GM23338 (cell line): Measurements from ENCODE around the gene CHTF8. TPM values are rescaled to one million over a fixed set of nuclear protein-coding genes. Genes with fewer than 3 reads are reported as not detected.

Source experiments
- ATAC-seq: fragments of 200-7000 bp; cut with Tn5 transposase; 3 replicates; pipeline ENCODE4 v1.9.1; 2020
- DNase-seq: peaks from one replicate; pipeline ENCODE4 v3.0.0-alpha.2; 2015; ENCODE audit warnings: low spot score
- H2AFZ ChIP-seq: fragments of 200-600 bp; sonication (generic); 2 replicates; pipeline ENCODE4 v1.8.0; 2016; ENCODE audit warnings: antibody characterized with exemption, mild to moderate bottlenecking, moderate library complexity
- H3F3A ChIP-seq: fragments of 200-600 bp; sonication (generic); replicated peaks from 2 replicates; pipeline ENCODE4 v1.8.0; 2017; ENCODE audit warnings: antibody characterized with exemption, mixed run types, low read depth
- H3K27ac ChIP-seq: fragments of 200-600 bp; sonication (generic); 2 replicates; pipeline ENCODE4 v1.6.1; 2016; ENCODE audit warnings: low read depth
- H3K27me3 ChIP-seq: fragments of 200-600 bp; sonication (generic); 2 replicates; pipeline ENCODE4 v1.8.0; 2016; ENCODE audit warnings: mild to moderate bottlenecking, mixed run types, moderate library complexity; ENCODE audit not compliant: insufficient read depth
- H3K36me3 ChIP-seq: fragments of 200-600 bp; sonication (generic); 2 replicates; pipeline ENCODE4 v1.8.0; 2016; ENCODE audit warnings: mild to moderate bottlenecking; ENCODE audit not compliant: insufficient read depth
- H3K4me1 ChIP-seq: fragments of 200-600 bp; sonication (generic); 2 replicates; pipeline ENCODE4 v1.8.0; 2016; ENCODE audit warnings: mild to moderate bottlenecking, moderate library complexity; ENCODE audit not compliant: insufficient read depth
- H3K4me2 ChIP-seq: fragments of 200-600 bp; sonication (generic); 2 replicates; pipeline ENCODE4 v1.7.1; 2017; ENCODE audit warnings: mixed run types
- H3K4me3 ChIP-seq: fragments of 200-600 bp; sonication (generic); 2 replicates; pipeline ENCODE4 v1.6.1; 2016; ENCODE audit warnings: mixed run types
- H3K79me2 ChIP-seq: fragments of 200-600 bp; sonication (generic); replicated peaks from 2 replicates; pipeline ENCODE4 v1.8.0; 2017; ENCODE audit warnings: mild to moderate bottlenecking; ENCODE audit not compliant: insufficient read depth
- H3K9me2 ChIP-seq: fragments of 200-600 bp; sonication (generic); 2 replicates; pipeline ENCODE4 v1.8.0; 2017; ENCODE audit not compliant: insufficient read depth
- H4K20me1 ChIP-seq: fragments of 200-600 bp; sonication (generic); replicated peaks from 2 replicates; pipeline ENCODE4 v1.8.0; 2017; ENCODE audit warnings: mild to moderate bottlenecking; ENCODE audit not compliant: insufficient read depth
- H3K27ac Mint-ChIP-seq: 2 replicates; pipeline ENCODE4 v1.8.0; 2020; ENCODE audit warnings: inconsistent platforms, mild to moderate bottlenecking, moderate library complexity, mixed read lengths
- H3K27me3 Mint-ChIP-seq: 3 replicates; pipeline ENCODE4 v1.8.0; 2022; ENCODE audit warnings: low read depth, mild to moderate bottlenecking, moderate library complexity, mixed read lengths, inconsistent platforms; ENCODE audit not compliant: insufficient read depth, poor library complexity
- H3K36me3 Mint-ChIP-seq: 3 replicates; pipeline ENCODE4 v1.8.0; 2021; ENCODE audit warnings: low read depth, mild to moderate bottlenecking, inconsistent platforms, moderate library complexity, mixed read lengths
- H3K4me1 Mint-ChIP-seq: 3 replicates; pipeline ENCODE4 v1.8.0; 2020; ENCODE audit warnings: mild to moderate bottlenecking, inconsistent platforms, mixed read lengths
- H3K4me3 Mint-ChIP-seq: 3 replicates; pipeline ENCODE4 v1.8.0; 2021; ENCODE audit warnings: moderate library complexity, mild to moderate bottlenecking, inconsistent platforms, mixed read lengths
- H3K9me3 Mint-ChIP-seq: 3 replicates; pipeline ENCODE4 v1.8.0; 2020; ENCODE audit warnings: moderate library complexity, mild to moderate bottlenecking, inconsistent platforms, mixed read lengths
- EZH2phosphoT487 ChIP-seq: fragments of 200-600 bp; sonication (generic); IDR thresholded peaks from one replicate; pipeline ENCODE4 v1.8.1; 2018; ENCODE audit warnings: antibody characterized with exemption; ENCODE audit not compliant: unreplicated experiment
- JUNB ChIP-seq: IDR thresholded peaks from one replicate; pipeline ENCODE4 v1.6.1; 2016; ENCODE audit warnings: antibody characterized with exemption; ENCODE audit not compliant: unreplicated experiment
- NANOG ChIP-seq: IDR thresholded peaks from 2 replicates; pipeline ENCODE4 v1.6.1; 2016; ENCODE audit warnings: antibody characterized with exemption, borderline replicate concordance
- POLR2AphosphoS5 ChIP-seq: IDR thresholded peaks from 2 replicates; pipeline ENCODE4 v1.6.1; 2016; ENCODE audit warnings: antibody characterized with exemption, low read depth
- ZNF114 ChIP-seq: fragments of 250-450 bp; sonication (Bioruptor Pico); IDR thresholded peaks from 2 replicates; pipeline ENCODE4 v1.5.0; 2020; ENCODE audit warnings: mild to moderate bottlenecking, moderate library complexity
- ZNF331 ChIP-seq: fragments of 250-450 bp; sonication (Bioruptor Pico); IDR thresholded peaks from 2 replicates; pipeline ENCODE4 v1.5.0; 2020; ENCODE audit warnings: low read depth, mild to moderate bottlenecking, moderate library complexity
- polyA plus RNA-seq: library from polyadenylated mRNA; unstranded; fragments of >200 nt; fragmentation: Nextera tagmentation; extraction: Ambion mirVana; gene quantifications from 2 replicates; pipeline ENCODE4 v1.2.1, GENCODE V29; 2016
- total RNA-seq: library from RNA; depleted of rRNA; stranded (reverse); fragments of >200 nt; shearing (Covaris generic); gene quantifications from 2 replicates; pipeline ENCODE4 v1.2.3, GENCODE V29; 2014
- TF ChIP-seq, protein P1 (sequence below), 2 experiments: fragments of 200-600 bp in 1 of 2; sonication (generic) in 1 of 2; conservative IDR thresholded peaks; 2 replicates each; pipeline versions ENCODE4 v1.5.1 to v1.6.1; 2016 to 2017; ENCODE audit warnings: antibody characterized with exemption in 2 of 2, low read depth in 2 of 2, mild to moderate bottlenecking in 2 of 2, moderate library complexity in 1 of 2
- TF ChIP-seq, protein P2 (sequence below): fragments of 250-450 bp; sonication (Bioruptor Pico); IDR thresholded peaks from 2 replicates; pipeline ENCODE4 v1.5.0; 2020; ENCODE audit warnings: mild to moderate bottlenecking, moderate library complexity

Gene CHTF8
- total and polyA plus RNA-seq, 2 experiments from 2014 or later = 24.4 to 155 TPM

- TF ChIP-seq, protein P1, sequence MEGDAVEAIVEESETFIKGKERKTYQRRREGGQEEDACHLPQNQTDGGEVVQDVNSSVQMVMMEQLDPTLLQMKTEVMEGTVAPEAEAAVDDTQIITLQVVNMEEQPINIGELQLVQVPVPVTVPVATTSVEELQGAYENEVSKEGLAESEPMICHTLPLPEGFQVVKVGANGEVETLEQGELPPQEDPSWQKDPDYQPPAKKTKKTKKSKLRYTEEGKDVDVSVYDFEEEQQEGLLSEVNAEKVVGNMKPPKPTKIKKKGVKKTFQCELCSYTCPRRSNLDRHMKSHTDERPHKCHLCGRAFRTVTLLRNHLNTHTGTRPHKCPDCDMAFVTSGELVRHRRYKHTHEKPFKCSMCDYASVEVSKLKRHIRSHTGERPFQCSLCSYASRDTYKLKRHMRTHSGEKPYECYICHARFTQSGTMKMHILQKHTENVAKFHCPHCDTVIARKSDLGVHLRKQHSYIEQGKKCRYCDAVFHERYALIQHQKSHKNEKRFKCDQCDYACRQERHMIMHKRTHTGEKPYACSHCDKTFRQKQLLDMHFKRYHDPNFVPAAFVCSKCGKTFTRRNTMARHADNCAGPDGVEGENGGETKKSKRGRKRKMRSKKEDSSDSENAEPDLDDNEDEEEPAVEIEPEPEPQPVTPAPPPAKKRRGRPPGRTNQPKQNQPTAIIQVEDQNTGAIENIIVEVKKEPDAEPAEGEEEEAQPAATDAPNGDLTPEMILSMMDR (conservative IDR thresholded peaks at IDR 0.05; ENCODE audit: low read depth in 2 of 2) = no peak
- TF ChIP-seq EZH2phosphoT487 = no peak
Measured at GRCh38 chr16:69116256-69116875, 16.0 kb downstream of the CHTF8 start (continued).

DNA sequence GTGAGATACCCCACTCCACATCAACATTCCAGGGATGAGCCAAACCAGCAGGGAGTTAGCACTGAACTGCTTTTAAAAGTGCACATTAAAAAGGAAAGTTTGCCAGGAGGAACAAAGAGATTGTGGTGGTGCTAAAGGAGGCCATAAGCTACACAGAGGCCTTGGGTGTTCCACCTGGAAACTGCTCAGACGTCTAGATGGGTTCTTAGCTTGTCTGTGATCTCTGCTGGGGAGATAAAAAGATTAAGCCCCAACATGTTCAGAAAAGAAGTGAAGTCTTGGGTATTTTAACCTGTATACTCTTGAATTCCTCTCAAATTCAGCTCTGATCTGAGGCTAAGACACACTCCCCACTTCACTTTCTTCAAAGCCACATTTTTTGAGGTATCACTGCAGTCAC, 16.6 kb downstream of the CHTF8 start:
- H2AFZ ChIP-seq = no peak overlapping the region
- Mint-ChIP-seq H3K4me3 (no peak overlapping the region), H3K27ac (no peak overlapping the region), H3K4me1 (peaks cover 18% of the 10 kb centered on the region), H3K9me3 (peaks cover 3% of the 10 kb centered on the region; the same call in 1 of the 3 replicates), H3K36me3 (peaks cover 98% of the 10 kb centered on the region), H3K27me3 (peaks cover 12% of the 10 kb centered on the region)
- H3K27me3 ChIP-seq = no peaks in the 10 kb centered on the region
- ATAC-seq (no peak), DNase-seq (no peak)
- H3K4me2 ChIP-seq = no peak overlapping the region
- H3K4me3 ChIP-seq = no peak overlapping the region
- peaks cover 17% of the 10 kb centered on the region for H4K20me1 ChIP-seq
- H3K9me2 ChIP-seq = no peaks in the 10 kb centered on the region
- H3K36me3 ChIP-seq = peaks cover 63% of the 10 kb centered on the region
- TF ChIP-seq POLR2AphosphoS5 (no peak), ZNF331 (CRISPR knock-in tag) (no peak), JUNB (no peak), NANOG (no peak), ZNF114 (no peak)
- TF ChIP-seq, protein P2, sequence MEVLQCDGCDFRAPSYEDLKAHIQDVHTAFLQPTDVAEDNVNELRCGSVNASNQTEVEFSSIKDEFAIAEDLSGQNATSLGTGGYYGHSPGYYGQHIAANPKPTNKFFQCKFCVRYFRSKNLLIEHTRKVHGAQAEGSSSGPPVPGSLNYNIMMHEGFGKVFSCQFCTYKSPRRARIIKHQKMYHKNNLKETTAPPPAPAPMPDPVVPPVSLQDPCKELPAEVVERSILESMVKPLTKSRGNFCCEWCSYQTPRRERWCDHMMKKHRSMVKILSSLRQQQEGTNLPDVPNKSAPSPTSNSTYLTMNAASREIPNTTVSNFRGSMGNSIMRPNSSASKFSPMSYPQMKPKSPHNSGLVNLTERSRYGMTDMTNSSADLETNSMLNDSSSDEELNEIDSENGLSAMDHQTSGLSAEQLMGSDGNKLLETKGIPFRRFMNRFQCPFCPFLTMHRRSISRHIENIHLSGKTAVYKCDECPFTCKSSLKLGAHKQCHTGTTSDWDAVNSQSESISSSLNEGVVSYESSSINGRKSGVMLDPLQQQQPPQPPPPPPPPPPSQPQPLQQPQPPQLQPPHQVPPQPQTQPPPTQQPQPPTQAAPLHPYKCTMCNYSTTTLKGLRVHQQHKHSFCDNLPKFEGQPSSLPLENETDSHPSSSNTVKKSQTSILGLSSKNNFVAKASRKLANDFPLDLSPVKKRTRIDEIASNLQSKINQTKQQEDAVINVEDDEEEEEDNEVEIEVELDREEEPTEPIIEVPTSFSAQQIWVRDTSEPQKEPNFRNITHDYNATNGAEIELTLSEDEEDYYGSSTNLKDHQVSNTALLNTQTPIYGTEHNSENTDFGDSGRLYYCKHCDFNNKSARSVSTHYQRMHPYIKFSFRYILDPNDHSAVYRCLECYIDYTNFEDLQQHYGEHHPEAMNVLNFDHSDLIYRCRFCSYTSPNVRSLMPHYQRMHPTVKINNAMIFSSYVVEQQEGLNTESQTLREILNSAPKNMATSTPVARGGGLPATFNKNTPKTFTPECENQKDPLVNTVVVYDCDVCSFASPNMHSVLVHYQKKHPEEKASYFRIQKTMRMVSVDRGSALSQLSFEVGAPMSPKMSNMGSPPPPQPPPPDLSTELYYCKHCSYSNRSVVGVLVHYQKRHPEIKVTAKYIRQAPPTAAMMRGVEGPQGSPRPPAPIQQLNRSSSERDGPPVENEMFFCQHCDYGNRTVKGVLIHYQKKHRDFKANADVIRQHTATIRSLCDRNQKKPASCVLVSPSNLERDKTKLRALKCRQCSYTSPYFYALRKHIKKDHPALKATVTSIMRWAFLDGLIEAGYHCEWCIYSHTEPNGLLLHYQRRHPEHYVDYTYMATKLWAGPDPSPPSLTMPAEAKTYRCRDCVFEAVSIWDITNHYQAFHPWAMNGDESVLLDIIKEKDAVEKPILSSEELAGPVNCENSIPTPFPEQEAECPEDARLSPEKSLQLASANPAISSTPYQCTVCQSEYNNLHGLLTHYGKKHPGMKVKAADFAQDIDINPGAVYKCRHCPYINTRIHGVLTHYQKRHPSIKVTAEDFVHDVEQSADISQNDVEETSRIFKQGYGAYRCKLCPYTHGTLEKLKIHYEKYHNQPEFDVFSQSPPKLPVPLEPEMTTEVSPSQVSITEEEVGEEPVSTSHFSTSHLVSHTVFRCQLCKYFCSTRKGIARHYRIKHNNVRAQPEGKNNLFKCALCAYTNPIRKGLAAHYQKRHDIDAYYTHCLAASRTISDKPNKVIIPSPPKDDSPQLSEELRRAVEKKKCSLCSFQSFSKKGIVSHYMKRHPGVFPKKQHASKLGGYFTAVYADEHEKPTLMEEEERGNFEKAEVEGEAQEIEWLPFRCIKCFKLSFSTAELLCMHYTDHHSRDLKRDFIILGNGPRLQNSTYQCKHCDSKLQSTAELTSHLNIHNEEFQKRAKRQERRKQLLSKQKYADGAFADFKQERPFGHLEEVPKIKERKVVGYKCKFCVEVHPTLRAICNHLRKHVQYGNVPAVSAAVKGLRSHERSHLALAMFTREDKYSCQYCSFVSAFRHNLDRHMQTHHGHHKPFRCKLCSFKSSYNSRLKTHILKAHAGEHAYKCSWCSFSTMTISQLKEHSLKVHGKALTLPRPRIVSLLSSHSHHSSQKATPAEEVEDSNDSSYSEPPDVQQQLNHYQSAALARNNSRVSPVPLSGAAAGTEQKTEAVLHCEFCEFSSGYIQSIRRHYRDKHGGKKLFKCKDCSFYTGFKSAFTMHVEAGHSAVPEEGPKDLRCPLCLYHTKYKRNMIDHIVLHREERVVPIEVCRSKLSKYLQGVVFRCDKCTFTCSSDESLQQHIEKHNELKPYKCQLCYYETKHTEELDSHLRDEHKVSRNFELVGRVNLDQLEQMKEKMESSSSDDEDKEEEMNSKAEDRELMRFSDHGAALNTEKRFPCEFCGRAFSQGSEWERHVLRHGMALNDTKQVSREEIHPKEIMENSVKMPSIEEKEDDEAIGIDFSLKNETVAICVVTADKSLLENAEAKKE (CRISPR knock-in tag) = no peak
- TF ChIP-seq, protein P1 (conservative IDR thresholded peaks at IDR 0.05; ENCODE audit: low read depth in 2 of 2) = no peak
- peaks cover 5% of the 10 kb centered on the region; the same call in 1 of the 2 replicates for H3K4me1 ChIP-seq
- peak overlapping the region; percentile 74; the same call in 1 of the 2 replicates for H3K27ac ChIP-seq
- H3K79me2 ChIP-seq = peaks cover 8% of the 10 kb centered on the region
- H3F3A ChIP-seq = peaks cover 61% of the 10 kb centered on the region
